Liver (tissue), 9 donors: ENCODE measurements around the gene ANKRD17. TPM values are rescaled to one million over a fixed set of nuclear protein-coding genes. Genes with fewer than 3 reads are reported as not detected.

Source experiments
- DNase-seq: peaks from one replicate; pipeline ENCODE4 v3.0.0-alpha.2; 2017; ENCODE audit warnings: low spot score
- H3K27ac ChIP-seq, 2 donors: one replicate each; pipeline ENCODE4 v1.7.0; 2013; ENCODE audit warnings: inconsistent platforms in 2 of 2, low read length in 2 of 2, control low read depth in 1 of 2, low read depth in 1 of 2, mild to moderate bottlenecking in 1 of 2
- H3K27me3 ChIP-seq, 4 donors: one replicate each; pipeline versions ENCODE4 v1.6.1 to v1.7.0; 2013; ENCODE audit warnings: low read length in 3 of 4, inconsistent platforms in 1 of 4, mild to moderate bottlenecking in 1 of 4, moderate library complexity in 1 of 4; ENCODE audit not compliant: control insufficient read depth in 4 of 4, insufficient read depth in 4 of 4
- H3K36me3 ChIP-seq, 4 donors: one replicate each; pipeline versions ENCODE4 v1.6.1 to v1.7.0; 2013; ENCODE audit warnings: low read length in 3 of 4, mild to moderate bottlenecking in 3 of 4, low read depth in 1 of 4, moderate library complexity in 1 of 4; ENCODE audit not compliant: control insufficient read depth in 4 of 4, insufficient read depth in 3 of 4
- H3K4me1 ChIP-seq, 4 donors: one replicate each; pipeline versions ENCODE4 v1.6.1 to v1.7.0; 2013; ENCODE audit warnings: low read length in 3 of 4, mild to moderate bottlenecking in 3 of 4, moderate library complexity in 1 of 4; ENCODE audit not compliant: control insufficient read depth in 4 of 4, insufficient read depth in 4 of 4
- H3K4me3 ChIP-seq, 3 donors: one replicate each; pipeline versions ENCODE4 v1.6.1 to v1.7.0; 2013; ENCODE audit warnings: low read length in 3 of 3, control low read depth in 1 of 3, low read depth in 1 of 3, mild to moderate bottlenecking in 1 of 3
- H3K9ac ChIP-seq, 2 donors: one replicate each; pipeline ENCODE4 v1.7.0; 2013; ENCODE audit warnings: low read length in 2 of 2, mild to moderate bottlenecking in 2 of 2, moderate library complexity in 2 of 2, control low read depth in 1 of 2, low read depth in 1 of 2
- H3K9me3 ChIP-seq, 4 donors: one replicate each; pipeline versions ENCODE4 v1.6.1 to v1.7.0; 2013; ENCODE audit warnings: low read length in 3 of 4; ENCODE audit not compliant: control insufficient read depth in 4 of 4
- EGR1 ChIP-seq, 2 donors: IDR thresholded peaks; 2 replicates each; pipeline ENCODE4 v1.6.1; 2016 to 2018; ENCODE audit warnings: antibody characterized with exemption in 2 of 2, low read depth in 2 of 2
- FOXA1 ChIP-seq: IDR thresholded peaks from 2 replicates; pipeline ENCODE4 v1.6.1; 2016; ENCODE audit warnings: antibody characterized with exemption
- FOXA2 ChIP-seq: IDR thresholded peaks from 2 replicates; pipeline ENCODE4 v1.6.1; 2016; ENCODE audit warnings: antibody characterized with exemption
- GABPA ChIP-seq, 2 donors: IDR thresholded peaks in 1 of 2; conservative IDR thresholded peaks in 1 of 2; 2 replicates each; pipeline ENCODE4 v1.6.1; 2016; ENCODE audit warnings: antibody characterized with exemption in 2 of 2, mild to moderate bottlenecking in 1 of 2, moderate library complexity in 1 of 2
- HNF4A ChIP-seq, 2 donors: conservative IDR thresholded peaks; 2 replicates each; pipeline ENCODE4 v1.6.1; 2016; ENCODE audit warnings: antibody characterized with exemption in 2 of 2, mild to moderate bottlenecking in 2 of 2
- HNF4G ChIP-seq: IDR thresholded peaks from 2 replicates; pipeline ENCODE4 v1.6.1; 2016; ENCODE audit warnings: antibody characterized with exemption
- JUND ChIP-seq, 2 donors: IDR thresholded peaks; 2 replicates each; pipeline ENCODE4 v1.6.1; 2016; ENCODE audit warnings: antibody characterized with exemption in 2 of 2
- NR2F2 ChIP-seq: IDR thresholded peaks from 2 replicates; pipeline ENCODE4 v1.6.1; 2016; ENCODE audit warnings: antibody characterized with exemption
- RAD21 ChIP-seq, 2 donors: IDR thresholded peaks; 2 replicates each; pipeline ENCODE4 v1.6.1; 2016; ENCODE audit warnings: antibody characterized with exemption in 2 of 2, mild to moderate bottlenecking in 2 of 2
- RXRA ChIP-seq, 2 donors: IDR thresholded peaks; 2 replicates each; pipeline ENCODE4 v1.6.1; 2017 to 2018; ENCODE audit warnings: antibody characterized with exemption in 2 of 2, mild to moderate bottlenecking in 1 of 2
- SP1 ChIP-seq: IDR thresholded peaks from 2 replicates; pipeline ENCODE4 v1.6.1; 2018; ENCODE audit warnings: antibody characterized with exemption, mild to moderate bottlenecking
- TAF1 ChIP-seq: conservative IDR thresholded peaks from 2 replicates; pipeline ENCODE4 v1.6.1; 2016; ENCODE audit warnings: antibody characterized with exemption, mild to moderate bottlenecking
- YY1 ChIP-seq: IDR thresholded peaks from 2 replicates; pipeline ENCODE4 v1.6.1; 2016; ENCODE audit warnings: antibody characterized with exemption, mild to moderate bottlenecking
- WGBS: extraction: QIAGEN DNeasy Blood & Tissue Kit; methylation state at CpG from one replicate; pipeline ENCODE4 v1.1.7; 2013; 5-methylcytosine and 5-hydroxymethylcytosine counted together
- polyA plus RNA-seq, 2 donors: library from polyadenylated mRNA; stranded (reverse) in 1 of 2; unstranded in 1 of 2; fragments of 200-250 nt in 1 of 2; fragments of >200 nt in 1 of 2; fragmentation: Nextera tagmentation in 1 of 2; extraction: Ambion mirVana in 1 of 2; gene quantifications; one replicate each; pipeline versions ENCODE4 v1.2.1 to v1.2.3, GENCODE V29; 2013 to 2015
- total RNA-seq, 2 donors: library from RNA; depleted of rRNA; stranded (reverse); fragments of >200 nt; gene quantifications; one replicate each; pipeline ENCODE4 v1.2.3, GENCODE V29; 2014
- TF ChIP-seq, protein P1 (sequence below): IDR thresholded peaks from 2 replicates; pipeline ENCODE4 v1.6.1; 2016; ENCODE audit warnings: antibody characterized with exemption
- TF ChIP-seq, protein P2 (sequence below): IDR thresholded peaks from 2 replicates; pipeline ENCODE4 v1.6.1; 2016; ENCODE audit warnings: antibody characterized with exemption
- TF ChIP-seq, protein P3 (sequence below): IDR thresholded peaks from 2 replicates; pipeline ENCODE4 v1.6.1; 2016; ENCODE audit warnings: antibody characterized with exemption, mild to moderate bottlenecking
- TF ChIP-seq, protein P4 (sequence below): IDR thresholded peaks from 2 replicates; pipeline ENCODE4 v1.6.1; 2016; ENCODE audit warnings: antibody characterized with exemption
- TF ChIP-seq, protein P5 (sequence below): fragments of 150-350 bp; IDR thresholded peaks from 2 replicates; pipeline ENCODE4 v1.5.1; 2017; ENCODE audit warnings: improper control_type of control experiment, low read depth, low read length; ENCODE audit not compliant: missing input control
- donor health status: healthy.
- donor health status: healthy.
- donor health status: healthy.
- donor health status: healthy.
- donor health status: healthy.

Gene ANKRD17
- total and polyA plus RNA-seq, 4 donors = 11.6 to 38.5 (median 19.7) TPM

DNA sequence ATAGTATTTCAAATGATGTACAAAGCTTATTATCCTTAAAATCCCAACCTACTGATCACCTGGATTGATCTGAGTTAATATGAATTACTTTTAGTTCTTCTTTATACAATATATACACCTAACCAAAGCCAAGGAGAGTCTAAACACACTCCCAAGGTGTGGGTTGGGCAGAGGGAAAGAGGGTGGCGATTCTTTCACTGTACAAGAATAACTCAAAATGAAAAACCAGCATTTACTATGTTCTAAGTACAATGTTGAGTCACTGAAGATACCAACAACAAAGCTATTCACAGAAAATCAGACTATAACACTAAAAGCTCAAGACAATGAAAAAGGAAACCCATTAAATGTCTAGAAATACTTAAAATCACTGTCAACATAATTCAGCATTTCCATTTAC, 46.6 kb downstream of the ANKRD17 start:
- no peak for DNase-seq
- H3K9ac ChIP-seq = no peak overlapping the region
- H3K36me3 ChIP-seq = no peaks in the 10 kb centered on the region
- H3K27ac ChIP-seq = no peak overlapping the region
- no peak overlapping the region for H3K4me3 ChIP-seq
- no peak for TF ChIP-seq RXRA (IDR thresholded peaks at IDR 0.05)
- no peaks in the 10 kb centered on the region for H3K27me3 ChIP-seq
- no peaks in the 10 kb centered on the region for H3K9me3 ChIP-seq
- 92% methylated on average over 1 of the region's 1 CpG for WGBS
- peaks cover 0 to 3% (median under 1%) of the 10 kb centered on the region in 4 donors for H3K4me1 ChIP-seq

DNA sequence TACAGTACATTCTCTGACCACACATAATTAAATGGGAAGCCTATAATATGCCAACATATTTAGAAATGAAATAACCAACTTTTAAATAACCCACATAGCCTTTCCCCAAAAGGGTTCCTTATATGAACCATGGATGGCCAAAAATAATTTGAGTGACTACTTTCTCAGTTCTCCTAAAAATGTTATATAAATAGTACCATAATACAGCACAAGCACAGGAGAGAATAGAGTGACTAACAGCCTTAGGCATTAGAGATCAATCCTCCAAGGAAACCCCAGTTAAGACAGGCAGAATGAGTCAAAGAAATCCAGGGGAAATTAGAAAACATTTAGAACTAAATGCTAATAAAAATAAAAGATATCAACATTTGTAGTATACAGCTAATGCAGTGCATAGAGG, 50.2 kb downstream of the ANKRD17 start:
- H3K36me3 ChIP-seq = no peaks in the 10 kb centered on the region
- no peaks in the 10 kb centered on the region for H3K27me3 ChIP-seq
- no peak overlapping the region for H3K9ac ChIP-seq
- TF ChIP-seq HNF4A (conservative IDR thresholded peaks at IDR 0.05) = no peak
- TF ChIP-seq TAF1 = no peak
- no peak for TF ChIP-seq FOXA1
- TF ChIP-seq GABPA (IDR thresholded peaks at IDR 0.05 in 1 of 2, conservative IDR thresholded peaks at IDR 0.05 in 1 of 2) = no peak
- no peak for TF ChIP-seq RXRA (IDR thresholded peaks at IDR 0.05)
- TF ChIP-seq, protein P1, sequence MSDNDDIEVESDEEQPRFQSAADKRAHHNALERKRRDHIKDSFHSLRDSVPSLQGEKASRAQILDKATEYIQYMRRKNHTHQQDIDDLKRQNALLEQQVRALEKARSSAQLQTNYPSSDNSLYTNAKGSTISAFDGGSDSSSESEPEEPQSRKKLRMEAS = no peak
- TF ChIP-seq JUND (IDR thresholded peaks at IDR 0.05) = no peak
- no peak for TF ChIP-seq NR2F2
- TF ChIP-seq, protein P2, sequence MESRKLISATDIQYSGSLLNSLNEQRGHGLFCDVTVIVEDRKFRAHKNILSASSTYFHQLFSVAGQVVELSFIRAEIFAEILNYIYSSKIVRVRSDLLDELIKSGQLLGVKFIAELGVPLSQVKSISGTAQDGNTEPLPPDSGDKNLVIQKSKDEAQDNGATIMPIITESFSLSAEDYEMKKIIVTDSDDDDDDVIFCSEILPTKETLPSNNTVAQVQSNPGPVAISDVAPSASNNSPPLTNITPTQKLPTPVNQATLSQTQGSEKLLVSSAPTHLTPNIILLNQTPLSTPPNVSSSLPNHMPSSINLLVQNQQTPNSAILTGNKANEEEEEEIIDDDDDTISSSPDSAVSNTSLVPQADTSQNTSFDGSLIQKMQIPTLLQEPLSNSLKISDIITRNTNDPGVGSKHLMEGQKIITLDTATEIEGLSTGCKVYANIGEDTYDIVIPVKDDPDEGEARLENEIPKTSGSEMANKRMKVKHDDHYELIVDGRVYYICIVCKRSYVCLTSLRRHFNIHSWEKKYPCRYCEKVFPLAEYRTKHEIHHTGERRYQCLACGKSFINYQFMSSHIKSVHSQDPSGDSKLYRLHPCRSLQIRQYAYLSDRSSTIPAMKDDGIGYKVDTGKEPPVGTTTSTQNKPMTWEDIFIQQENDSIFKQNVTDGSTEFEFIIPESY = no peak
- TF ChIP-seq HNF4G = no peak
- TF ChIP-seq, protein P3, sequence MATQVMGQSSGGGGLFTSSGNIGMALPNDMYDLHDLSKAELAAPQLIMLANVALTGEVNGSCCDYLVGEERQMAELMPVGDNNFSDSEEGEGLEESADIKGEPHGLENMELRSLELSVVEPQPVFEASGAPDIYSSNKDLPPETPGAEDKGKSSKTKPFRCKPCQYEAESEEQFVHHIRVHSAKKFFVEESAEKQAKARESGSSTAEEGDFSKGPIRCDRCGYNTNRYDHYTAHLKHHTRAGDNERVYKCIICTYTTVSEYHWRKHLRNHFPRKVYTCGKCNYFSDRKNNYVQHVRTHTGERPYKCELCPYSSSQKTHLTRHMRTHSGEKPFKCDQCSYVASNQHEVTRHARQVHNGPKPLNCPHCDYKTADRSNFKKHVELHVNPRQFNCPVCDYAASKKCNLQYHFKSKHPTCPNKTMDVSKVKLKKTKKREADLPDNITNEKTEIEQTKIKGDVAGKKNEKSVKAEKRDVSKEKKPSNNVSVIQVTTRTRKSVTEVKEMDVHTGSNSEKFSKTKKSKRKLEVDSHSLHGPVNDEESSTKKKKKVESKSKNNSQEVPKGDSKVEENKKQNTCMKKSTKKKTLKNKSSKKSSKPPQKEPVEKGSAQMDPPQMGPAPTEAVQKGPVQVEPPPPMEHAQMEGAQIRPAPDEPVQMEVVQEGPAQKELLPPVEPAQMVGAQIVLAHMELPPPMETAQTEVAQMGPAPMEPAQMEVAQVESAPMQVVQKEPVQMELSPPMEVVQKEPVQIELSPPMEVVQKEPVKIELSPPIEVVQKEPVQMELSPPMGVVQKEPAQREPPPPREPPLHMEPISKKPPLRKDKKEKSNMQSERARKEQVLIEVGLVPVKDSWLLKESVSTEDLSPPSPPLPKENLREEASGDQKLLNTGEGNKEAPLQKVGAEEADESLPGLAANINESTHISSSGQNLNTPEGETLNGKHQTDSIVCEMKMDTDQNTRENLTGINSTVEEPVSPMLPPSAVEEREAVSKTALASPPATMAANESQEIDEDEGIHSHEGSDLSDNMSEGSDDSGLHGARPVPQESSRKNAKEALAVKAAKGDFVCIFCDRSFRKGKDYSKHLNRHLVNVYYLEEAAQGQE = no peak
- no peak for TF ChIP-seq RAD21 (IDR thresholded peaks at IDR 0.05)
- no peak for TF ChIP-seq SP1
- TF ChIP-seq, protein P4, sequence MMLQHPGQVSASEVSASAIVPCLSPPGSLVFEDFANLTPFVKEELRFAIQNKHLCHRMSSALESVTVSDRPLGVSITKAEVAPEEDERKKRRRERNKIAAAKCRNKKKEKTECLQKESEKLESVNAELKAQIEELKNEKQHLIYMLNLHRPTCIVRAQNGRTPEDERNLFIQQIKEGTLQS = no peak
- TF ChIP-seq, protein P5, sequence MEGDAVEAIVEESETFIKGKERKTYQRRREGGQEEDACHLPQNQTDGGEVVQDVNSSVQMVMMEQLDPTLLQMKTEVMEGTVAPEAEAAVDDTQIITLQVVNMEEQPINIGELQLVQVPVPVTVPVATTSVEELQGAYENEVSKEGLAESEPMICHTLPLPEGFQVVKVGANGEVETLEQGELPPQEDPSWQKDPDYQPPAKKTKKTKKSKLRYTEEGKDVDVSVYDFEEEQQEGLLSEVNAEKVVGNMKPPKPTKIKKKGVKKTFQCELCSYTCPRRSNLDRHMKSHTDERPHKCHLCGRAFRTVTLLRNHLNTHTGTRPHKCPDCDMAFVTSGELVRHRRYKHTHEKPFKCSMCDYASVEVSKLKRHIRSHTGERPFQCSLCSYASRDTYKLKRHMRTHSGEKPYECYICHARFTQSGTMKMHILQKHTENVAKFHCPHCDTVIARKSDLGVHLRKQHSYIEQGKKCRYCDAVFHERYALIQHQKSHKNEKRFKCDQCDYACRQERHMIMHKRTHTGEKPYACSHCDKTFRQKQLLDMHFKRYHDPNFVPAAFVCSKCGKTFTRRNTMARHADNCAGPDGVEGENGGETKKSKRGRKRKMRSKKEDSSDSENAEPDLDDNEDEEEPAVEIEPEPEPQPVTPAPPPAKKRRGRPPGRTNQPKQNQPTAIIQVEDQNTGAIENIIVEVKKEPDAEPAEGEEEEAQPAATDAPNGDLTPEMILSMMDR = no peak
- no peak for TF ChIP-seq YY1
- TF ChIP-seq EGR1 (IDR thresholded peaks at IDR 0.05; ENCODE audit: low read depth in 2 of 2) = no peak
- TF ChIP-seq FOXA2 = no peak
- H3K4me3 ChIP-seq = no peak overlapping the region
- no peaks in the 10 kb centered on the region for H3K9me3 ChIP-seq
- no peak for DNase-seq
- peaks cover 0 to 3% (median 1%) of the 10 kb centered on the region in 4 donors for H3K4me1 ChIP-seq
- no peak overlapping the region for H3K27ac ChIP-seq
